Hypothalamus (tissue), 51 donors: Measurements from ENCODE around the gene DLG3.

Experiments used
- DNase-seq, 51 donors: peaks; one replicate each; lab custom pipeline; 2025; lab: John Stamatoyannopoulos, UW

The DLG3 gene

DNA sequence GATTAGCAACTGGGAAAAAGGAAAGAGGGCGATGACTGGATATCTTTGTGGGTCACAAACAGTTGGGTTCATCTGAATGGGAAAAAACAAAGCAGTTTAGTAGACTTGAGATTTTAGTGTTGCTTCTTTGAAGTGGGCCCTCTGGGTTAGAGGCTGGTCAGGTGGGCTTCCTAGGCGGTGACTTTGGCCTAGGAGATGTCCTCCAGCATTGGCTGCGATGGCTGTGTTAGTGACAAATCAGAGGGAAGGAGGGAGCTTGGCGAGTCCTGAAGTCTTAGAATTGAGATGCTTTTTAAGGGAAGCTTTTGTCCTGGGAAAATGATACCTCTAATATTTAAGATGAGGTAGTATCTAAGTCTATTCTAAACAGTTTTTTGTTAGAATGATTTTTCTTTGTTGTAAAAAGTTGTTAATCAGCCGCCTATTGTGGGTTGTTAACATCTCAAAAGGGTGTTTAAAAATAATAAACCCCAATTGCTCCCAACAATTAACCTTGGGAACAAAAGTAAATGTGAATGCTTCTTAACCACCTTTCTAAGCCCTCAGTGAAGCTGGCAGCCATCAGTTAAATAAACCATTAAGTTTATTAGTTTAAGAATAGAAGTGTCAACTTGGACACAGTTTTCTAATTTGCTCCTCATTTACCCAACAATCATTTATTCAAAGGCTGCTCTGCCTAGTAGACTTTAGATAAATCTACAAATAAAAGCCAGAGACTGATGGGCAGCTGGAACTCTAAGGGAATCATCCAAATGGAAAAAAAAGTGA lies 31.7 kb downstream of the DLG3 start:
- no peak for DNase-seq

DNA sequence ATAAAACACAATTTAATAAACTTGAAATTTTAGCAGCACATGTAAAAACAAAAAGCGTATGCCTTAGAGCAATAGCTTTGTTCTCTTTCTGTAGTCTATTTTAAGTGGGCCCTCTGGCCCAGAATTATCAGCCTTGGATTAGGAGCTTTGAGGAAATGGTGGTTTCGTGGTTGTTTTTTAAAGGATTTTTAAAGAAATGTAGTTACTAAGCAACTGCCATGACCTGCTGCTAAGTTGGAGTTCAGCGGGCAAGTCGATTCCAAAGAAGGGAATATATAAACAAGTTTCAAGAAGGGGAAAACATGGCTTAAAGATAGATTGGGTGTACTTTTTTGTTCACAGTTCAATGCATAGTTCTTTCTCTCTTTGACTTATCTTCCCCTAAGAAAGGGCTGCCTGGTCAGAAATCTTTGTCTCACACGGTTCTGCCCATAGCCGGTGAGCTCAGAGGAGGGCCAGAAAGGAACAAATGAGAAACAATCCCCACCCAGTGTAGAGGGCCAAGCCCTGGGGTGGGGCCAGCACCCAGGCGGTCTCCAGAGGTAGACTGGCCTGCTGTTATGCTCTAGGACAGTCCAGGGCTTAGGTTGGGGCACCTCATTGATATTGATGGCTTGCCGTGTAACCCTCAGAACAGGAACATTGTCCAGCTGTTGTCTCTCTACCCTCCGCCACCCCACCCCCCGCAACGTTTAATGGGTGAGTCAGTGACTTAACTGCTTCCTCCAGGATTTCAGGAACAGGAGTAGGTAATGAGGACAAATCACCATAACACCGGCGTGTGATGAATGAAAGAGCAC lies 32.5 kb downstream of the DLG3 start:
- DNase-seq, result peak in 1 of 51 donors; percentile 2

DNA sequence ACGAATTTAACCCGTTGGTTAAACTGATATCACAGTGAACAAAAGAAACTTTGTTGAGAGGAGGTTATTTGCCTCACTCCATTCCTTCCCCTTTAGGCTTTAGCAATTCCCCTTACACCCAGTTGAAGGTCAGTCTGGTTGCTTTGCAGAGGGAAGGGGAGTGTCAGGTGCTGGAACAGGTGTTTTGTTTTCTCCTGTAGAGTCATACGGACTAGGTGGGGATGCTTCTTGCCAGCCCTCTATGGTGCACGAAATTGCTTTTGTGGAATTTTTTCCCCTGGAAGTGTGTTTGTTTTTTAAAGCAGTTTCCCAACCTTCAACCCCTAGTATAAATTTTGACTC lies 33.1 kb downstream of the DLG3 start:
- no peak for DNase-seq

DNA sequence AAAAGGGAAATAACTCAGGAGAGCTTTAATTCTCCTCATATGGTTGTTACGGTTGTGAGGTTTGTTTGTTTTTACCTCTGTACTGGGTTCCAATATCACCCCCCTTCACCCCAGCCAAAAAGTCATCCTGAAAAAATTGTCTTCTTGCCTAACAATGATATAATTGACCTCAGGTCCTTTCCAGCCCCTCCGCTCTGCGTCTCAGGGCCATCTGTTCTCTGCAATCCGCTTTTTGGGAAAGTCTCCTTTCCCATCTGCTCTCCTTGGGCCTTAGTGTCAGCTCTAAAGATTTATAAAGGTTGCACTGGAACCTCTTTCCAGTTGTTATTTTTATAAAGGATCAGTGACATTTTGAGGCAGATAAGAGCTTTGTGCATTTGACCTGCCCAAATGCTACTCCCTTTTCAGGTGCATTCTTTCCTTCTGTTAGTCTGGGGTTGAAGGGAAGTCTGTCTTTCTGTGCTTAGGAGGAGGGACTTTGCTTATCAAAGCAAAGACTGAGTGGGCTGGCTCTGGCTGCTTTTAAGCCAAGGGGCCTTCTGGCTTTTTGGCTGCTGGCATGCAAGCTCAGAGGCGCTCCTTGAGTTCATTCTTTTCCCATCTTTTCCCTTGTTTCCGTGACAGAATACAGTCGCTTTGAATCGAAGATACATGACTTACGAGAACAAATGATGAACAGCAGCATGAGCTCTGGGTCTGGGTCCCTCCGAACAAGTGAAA lies 34.1 kb downstream of the DLG3 start:
- DNase-seq, result no peak

DNA sequence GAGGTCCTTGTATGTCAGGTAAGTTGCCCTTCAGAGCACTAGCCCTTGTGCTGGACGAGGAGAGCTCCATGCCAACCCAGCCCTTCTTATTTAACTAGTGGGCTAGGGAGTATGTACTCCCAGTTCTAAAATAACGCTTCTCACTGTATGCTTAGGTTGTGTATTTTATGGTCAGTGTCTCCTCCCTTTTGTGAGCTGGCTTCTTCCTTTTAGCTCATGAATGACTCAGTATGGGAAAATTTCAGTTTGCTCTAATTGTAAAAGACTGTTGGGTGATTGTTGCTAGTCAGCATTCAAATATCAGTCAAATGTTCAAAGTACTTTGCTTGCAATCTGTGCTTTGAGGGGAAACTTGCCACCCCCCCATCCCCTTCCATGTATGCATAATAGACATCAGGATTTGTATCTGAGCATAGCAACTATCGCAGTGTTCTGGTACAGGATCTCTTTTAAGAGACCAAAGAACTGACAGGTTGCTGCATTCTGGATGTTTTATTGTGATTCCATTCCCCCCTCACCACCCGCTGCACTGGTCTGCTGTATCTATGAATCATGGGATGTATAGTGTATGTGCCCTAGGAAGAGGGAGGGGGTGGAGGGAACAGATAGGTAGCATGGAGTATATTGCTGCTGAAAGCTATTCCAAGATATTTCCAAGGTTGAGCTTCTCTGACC lies 34.7 kb downstream of the DLG3 start:
- no peak for DNase-seq

DNA sequence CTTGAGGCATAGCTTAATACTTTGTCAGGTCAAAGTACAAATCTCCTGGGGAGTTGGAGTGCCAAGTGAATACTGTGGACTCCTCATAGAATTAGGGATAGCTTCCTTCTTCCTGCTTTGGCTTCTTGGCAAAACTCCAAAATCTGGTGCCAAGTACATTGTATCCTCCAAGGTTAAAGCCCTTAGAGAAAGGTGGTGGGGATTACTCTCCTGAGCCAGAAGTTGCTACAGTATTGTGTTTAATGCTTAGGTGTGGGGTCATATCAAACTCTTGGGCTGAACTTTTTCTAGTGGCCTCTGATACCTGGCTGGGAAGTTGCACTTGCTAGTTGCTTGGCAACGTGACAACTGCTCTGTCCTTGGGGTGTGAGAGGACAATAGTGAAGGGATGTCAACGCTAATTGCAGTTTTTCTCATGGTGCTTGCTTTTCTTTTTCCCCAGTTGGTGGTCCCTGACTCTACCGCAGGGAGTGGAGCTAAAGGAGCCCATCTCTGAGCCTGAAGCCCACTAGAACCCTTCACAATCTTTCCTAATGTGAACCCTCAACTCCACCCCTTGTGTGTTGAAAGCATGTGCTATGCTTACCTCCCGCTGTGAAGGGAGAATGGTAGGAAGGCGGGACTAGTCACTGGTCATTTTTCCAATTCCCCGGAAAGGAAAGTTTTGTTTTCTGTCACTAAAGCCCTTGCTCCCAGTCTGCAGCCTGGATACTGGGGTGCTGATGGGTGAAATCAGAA lies 35.5 kb downstream of the DLG3 start:
- no peak for DNase-seq

DNA sequence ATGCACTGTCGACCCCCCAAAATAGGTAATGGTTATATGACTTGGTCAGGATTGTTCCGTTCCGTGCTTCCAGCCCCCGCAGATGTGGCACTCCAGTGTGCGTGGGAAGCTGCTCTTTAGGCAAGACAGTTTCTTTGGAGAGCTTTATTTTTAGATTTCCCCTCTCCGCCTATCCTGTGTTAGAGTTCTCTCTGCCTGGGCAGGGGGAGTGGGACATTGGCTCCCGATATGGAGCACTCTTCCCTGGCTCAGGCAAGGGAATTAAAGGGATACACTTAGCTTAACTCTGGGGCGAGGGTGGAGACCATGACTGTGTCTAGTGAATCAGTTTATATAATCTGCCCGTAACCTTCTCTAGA lies 36.0 kb downstream of the DLG3 start:
- DNase-seq, result peak in 3 of 51 donors; percentile 1 to 24 (median 3)

DNA sequence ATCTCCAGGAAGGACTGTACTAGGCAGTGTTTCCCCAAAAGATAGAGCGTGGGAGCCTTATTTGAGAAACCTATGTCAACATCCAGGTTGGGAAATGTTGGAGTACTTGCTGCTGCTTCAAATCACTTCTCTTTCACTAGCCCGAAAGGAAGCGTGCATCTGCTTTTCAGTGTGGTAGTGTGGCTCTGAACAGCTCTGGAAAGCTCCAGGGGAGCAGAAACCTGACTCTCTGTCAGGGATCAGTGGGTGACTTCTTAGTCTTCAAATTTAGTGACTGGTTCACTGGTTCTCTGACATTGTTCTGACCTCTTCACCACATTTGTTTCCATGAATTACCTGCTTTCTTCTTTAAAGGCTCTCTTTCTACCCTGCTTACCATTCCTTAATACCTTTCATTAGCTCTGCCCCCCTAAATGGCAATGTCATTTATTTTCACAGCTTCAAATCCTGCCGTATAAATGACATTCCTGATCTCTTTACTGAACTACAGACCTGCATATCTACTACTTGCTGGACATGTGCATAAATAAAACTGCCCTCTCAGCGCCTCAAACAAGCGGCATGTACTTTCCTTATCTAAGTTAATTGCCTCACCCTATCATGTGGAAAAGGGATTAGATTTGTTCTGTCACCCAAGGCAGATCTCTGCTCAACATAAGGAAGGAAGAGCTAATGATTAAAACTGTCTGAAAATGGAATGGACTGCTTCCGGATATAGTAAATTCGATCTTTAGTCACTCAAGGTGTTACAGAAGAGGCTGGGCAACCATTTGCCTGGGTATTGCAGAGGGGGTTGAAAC lies 37.0 kb downstream of the DLG3 start:
- no peak for DNase-seq

DNA sequence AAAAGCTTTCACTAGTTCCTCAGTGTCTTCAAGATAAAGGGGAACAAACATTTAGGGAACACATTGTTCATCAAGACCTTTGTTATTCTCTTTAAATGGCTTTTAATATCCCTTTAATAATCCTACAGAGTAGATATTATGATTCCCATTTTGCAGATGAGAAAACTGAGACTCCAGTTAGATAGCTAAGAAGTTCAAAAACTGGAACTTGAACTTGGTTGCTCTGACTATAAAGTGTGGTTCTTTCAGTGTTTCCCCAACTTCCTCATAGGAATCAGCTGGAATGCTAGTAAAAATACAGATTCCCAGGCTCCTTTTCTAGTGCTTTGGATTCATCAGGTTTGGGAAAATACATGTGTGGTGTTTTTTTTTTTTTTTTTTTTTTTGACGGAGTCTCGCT lies 37.7 kb downstream of the DLG3 start:
- no peak for DNase-seq

DNA sequence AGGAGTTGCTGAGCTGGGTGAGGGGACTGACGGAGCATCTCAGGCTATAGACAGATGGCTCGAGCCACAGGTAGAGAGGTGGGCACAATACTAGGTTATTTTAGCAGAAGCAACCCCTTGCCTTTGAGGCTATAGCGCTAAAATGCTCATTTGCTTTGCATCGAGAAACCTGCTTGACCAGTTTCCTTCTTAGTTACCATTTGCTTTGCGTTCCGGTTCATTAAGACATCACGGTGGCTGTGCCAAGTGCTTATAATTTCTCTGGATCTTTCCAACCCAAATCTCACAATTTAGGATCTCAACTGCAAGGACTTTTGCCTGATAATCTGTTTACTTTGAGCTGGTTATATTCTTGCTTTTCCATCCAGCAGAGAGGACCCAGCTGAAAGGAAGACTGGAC lies 40.8 kb downstream of the DLG3 start:
- DNase-seq, result no peak

DNA sequence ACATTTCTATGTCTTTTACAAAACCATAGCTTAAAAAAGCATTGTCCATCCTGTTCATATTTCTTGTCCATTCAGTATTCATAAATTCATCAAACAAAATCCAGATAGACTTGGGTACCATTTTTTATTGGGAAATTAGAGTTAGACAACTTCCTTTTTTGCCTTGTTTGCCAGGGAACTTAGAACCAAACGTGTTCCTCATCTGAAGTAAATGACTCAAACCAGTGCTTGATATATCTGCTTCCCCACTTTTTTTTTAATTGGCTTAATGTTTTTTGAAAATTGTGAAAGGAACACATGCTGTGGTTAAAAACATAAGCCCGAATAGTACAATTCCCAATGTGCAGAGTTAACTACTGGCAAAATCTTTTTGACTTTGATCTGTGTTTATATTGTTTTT lies 44.2 kb downstream of the DLG3 start:
- no peak for DNase-seq

DNA sequence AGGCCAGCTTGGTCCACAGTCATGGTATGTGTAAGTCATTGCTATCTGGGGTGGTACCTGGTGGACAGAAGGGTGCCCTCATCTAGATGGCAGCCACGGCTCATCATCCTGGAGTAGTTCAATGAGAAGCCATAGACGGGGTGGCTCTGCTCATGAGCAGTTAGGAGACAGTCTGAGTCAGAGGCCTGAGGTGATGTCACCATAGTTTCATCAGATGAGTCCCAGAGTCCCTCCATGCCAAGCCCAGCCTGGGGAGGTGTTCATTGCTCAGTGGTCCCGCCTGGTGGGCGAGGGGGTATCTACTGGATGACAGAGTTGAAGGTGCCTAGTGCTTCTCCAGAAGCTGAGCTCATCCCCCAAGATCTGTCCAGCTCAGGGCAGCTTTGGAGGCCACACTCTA lies 49.8 kb downstream of the DLG3 start:
- DNase-seq, result no peak

DNA sequence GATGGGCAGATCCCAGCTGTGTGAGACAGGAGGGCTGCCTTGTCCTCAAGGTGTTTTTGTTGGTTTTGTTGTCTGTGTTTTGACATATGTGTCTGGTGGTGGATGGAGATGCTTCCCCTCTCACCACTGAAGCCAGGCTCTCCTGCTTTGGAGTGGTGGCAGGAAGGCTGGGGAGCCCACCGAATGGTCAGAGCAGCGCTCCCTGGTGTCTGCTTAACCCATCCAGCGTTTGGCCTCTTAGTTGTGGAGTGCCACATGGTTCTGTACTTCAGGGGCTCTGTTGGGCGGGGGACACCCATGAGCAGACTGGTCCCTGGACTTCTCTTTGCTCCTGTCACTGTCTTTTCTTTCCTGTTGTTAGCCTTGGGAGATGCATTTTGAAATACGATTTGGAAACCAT lies 51.9 kb downstream of the DLG3 start:
- no peak for DNase-seq

DNA sequence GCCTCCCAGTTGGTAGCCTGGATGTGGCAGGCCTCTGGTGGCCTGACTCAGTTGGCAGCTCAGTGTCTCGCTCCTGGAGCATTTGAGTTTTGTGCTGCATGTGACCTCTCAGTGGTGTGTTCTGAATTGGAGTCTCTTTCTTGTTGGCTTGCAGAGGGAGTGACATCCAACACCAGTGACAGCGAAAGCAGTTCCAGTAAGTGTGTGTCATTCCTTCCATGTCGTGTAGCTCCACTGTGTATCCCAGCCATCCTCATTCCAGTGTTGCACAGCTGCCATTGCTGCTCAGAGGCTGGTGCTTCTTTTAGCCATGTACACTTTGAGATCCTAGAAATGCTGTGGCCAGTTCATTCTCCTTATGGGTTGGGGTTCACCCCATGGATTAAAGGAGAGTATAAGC lies 52.4 kb downstream of the DLG3 start:
- DNase-seq, result no peak

DNA sequence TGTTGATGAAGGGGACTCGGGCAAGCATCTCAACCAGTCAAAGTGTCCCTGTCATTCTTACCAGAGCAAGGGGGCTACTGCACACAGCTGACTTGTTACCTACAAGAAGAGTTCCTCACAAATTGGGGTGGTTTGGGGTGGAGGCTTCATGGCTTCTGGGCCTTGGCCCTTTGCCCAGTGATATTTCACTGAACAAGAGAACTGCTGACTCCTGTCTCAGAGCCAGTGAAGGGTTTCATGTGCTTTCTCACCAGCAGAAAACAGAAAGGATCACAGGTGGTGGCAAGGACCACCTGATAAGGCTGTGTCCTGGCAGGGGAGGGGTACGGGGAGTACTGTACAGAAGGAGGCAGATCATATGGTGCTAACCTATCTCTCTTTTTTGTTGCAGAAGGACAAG lies 53.5 kb downstream of the DLG3 start:
- DNase-seq, result no peak

DNA sequence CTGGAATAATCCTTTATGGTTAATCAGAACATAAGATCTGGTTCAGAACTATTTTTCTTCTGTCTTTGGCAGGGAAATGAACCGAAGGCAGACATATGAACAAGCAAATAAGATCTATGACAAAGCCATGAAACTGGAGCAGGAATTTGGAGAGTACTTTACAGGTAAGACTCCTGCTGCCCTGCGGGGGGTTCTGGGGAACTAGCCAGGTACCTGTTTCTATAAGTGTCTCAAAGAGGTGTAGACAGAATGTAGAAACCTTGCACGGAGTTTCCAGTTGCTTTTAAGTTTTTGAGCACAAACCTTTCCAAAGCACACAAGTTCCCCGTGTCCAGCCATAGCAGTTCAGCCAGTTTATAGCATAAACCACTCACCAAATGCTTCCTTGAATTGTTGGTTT lies 56.2 kb downstream of the DLG3 start:
- no peak for DNase-seq

DNA sequence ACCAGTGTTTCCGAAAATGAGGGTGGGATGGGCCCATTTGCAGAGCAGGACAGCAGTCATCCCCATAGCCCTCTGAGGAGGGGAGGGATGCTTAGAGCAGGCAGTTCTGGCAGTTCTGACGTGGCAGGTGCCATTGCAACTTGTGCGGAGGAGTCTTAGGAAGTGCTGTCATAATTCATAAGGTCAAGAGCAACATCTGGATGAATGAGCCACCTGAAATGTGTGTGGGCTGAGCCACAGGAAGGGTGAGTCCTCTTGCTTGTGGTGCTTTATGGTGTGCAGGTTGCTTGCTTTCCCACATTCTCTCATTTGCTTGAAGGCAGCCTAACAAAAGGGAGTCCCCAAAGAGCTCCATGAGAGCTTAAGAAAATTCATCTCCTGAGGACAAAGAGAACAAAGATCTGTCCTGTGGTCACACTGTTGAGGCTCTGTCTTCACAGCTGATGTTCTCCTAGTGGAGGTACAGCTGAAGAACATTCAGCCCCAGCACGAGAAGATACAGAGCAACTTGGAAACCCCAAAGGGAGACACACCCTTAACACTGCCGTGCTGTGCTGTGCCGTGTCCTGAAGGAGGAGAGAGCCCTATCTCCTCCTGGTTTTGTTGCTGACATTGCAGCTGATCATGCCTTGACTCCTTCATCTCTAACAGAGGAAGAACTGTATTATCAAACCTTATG lies 60.3 kb downstream of the DLG3 start:
- no peak for DNase-seq

DNA sequence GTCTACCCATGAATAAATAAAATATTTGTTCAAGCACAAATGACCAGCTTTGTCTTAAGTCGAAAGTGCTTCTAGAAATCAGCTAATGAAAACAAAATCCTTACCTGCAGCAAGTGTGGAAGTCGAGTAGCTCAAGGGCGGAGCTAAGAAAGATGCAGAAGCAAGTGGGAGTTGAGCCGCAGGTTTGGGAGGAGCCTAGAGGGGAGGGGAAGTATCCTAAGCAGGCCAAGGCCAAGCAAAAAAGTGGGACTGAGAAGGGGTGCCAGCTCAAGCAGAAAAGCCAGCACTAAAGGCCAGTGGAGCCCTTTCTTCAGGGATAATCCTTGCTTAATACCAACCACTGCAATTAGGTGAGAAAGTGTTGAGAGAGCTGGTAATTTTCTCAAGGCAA lies 60.8 kb downstream of the DLG3 start:
- DNase-seq, result no peak

DNA sequence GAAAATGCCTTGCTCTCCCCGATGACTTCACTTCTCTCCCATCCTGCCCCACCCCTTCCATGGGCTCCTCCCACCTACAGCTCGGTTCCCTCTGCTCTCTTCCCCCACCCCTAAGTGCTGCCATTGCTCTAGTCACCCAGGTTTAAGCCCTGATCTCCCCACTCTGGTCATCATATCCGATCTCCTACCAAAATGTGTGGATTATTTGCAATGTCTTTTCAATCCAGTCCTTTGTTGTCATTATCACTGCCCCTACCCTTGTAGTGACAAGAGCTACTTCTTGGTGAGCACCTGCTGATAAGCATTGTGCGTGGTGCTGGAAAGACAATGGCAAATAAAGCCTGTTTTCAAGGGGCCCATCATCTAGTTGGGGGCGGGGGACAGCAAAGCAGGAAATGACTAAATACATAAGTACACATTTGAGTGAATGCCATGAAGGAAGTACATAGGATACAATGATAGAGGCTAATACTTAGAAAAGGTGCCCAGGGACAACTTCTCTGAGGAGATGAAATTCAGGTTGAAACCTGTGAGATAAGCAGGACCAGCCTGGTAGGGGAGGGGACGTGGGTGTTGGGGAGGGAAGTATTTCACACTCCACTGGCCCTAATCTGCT lies 63.8 kb downstream of the DLG3 start:
- no peak for DNase-seq
